IMR-90 (cell line): ENCODE data around the gene MAP2K5. TPM values are rescaled to one million over a fixed set of nuclear protein-coding genes. Genes with fewer than 3 reads are reported as not detected.

Source experiments
- ATAC-seq: fragments of 200-7000 bp; cut with Tn5 transposase; 2 replicates; pipeline ENCODE4 v1.9.1; 2020; ENCODE audit warnings: low read depth, mild to moderate bottlenecking, moderate library complexity
- BruUV-seq: library from RNA; stranded (reverse); fragments of 400-500 nt; replicated peaks from 2 replicates; lab custom pipeline; 2021; lab: Mats Ljungman, UMichigan
- CTCF ChIA-PET: fragments of 300-600 bp; formaldehyde crosslinking; extraction: SDS; loops from one replicate; lab custom pipeline; 2021; ENCODE audit warnings: antibody characterized with exemption; lab: Yijun Ruan, JAX
- POLR2A ChIA-PET: fragments of 300-600 bp; sonication (Branson Sonifier 250); formaldehyde crosslinking; loops from one replicate; lab custom pipeline; 2022; ENCODE audit warnings: antibody characterized with exemption; ENCODE audit not compliant: unreplicated experiment; lab: Charles Lee
- DNase-seq: peaks from one replicate; pipeline ENCODE4 v3.0.0; 2013
- H2AFZ ChIP-seq: replicated peaks from 2 replicates; pipeline ENCODE3; 2013; ENCODE audit warnings: low read length, mild to moderate bottlenecking; ENCODE audit not compliant: poor library complexity
- H2AK5ac ChIP-seq: 2 replicates; pipeline ENCODE4 v1.6.1; 2013; ENCODE audit warnings: low read depth, low read length, inconsistent platforms
- H2AK9ac ChIP-seq: replicated peaks from 2 replicates; pipeline ENCODE3; 2013; ENCODE audit warnings: mild to moderate bottlenecking, low read depth, low read length, moderate library complexity; ENCODE audit not compliant: poor library complexity
- H2BK120ac ChIP-seq: 2 replicates; pipeline ENCODE4 v1.6.1; 2013; ENCODE audit warnings: low read depth, low read length, inconsistent platforms
- H2BK15ac ChIP-seq: 3 replicates; pipeline ENCODE4 v1.6.1; 2013; ENCODE audit warnings: low read depth, low read length, inconsistent platforms
- H2BK20ac ChIP-seq: 2 replicates; pipeline ENCODE4 v1.6.1; 2013; ENCODE audit warnings: low read depth, mild to moderate bottlenecking, inconsistent platforms, low read length, moderate library complexity
- H2BK5ac ChIP-seq: 2 replicates; pipeline ENCODE4 v1.6.1; 2013; ENCODE audit warnings: mild to moderate bottlenecking, low read depth, low read length, inconsistent platforms; ENCODE audit not compliant: poor library complexity, severe bottlenecking
- H3K14ac ChIP-seq: replicated peaks from 2 replicates; pipeline ENCODE4 v1.6.1; 2013; ENCODE audit warnings: low read depth, low read length, inconsistent platforms
- H3K18ac ChIP-seq: 2 replicates; pipeline ENCODE4 v1.6.1; 2013; ENCODE audit warnings: low read depth, low read length, control low read depth
- H3K23ac ChIP-seq: 2 replicates; pipeline ENCODE4 v1.6.1; 2013; ENCODE audit warnings: low read depth, low read length, inconsistent platforms
- H3K27ac ChIP-seq: 2 replicates; pipeline ENCODE4 v1.5.1; 2013; ENCODE audit warnings: mild to moderate bottlenecking, control low read depth, low read length; ENCODE audit not compliant: insufficient read depth
- H3K27me3 ChIP-seq: 2 replicates; pipeline ENCODE4 v1.6.1; 2013; ENCODE audit warnings: low read length; ENCODE audit not compliant: control insufficient read depth, insufficient read depth
- H3K36me3 ChIP-seq: 2 replicates; pipeline ENCODE4 v1.6.1; 2013; ENCODE audit warnings: low read length, mixed read lengths; ENCODE audit not compliant: control insufficient read depth, insufficient read depth
- H3K4ac ChIP-seq: 2 replicates; pipeline ENCODE4 v1.6.1; 2013; ENCODE audit warnings: low read depth, low read length, inconsistent platforms
- H3K4me1 ChIP-seq: 2 replicates; pipeline ENCODE4 v1.6.1; 2013; ENCODE audit warnings: low read length, mixed read lengths; ENCODE audit not compliant: control insufficient read depth, insufficient read depth
- H3K4me2 ChIP-seq: 2 replicates; pipeline ENCODE4 v1.6.1; 2013; ENCODE audit warnings: low read depth, mild to moderate bottlenecking, control low read depth, low read length, moderate library complexity
- H3K4me3 ChIP-seq: 2 replicates; pipeline ENCODE4 v1.5.1; 2013; ENCODE audit warnings: low read depth, mild to moderate bottlenecking, control low read depth, low read length, moderate library complexity; ENCODE audit not compliant: insufficient read depth
- H3K56ac ChIP-seq: 2 replicates; pipeline ENCODE4 v1.6.1; 2013; ENCODE audit warnings: low read length, inconsistent platforms; ENCODE audit not compliant: insufficient read depth; ENCODE audit errors: extremely low read depth
- H3K79me1 ChIP-seq, 2 experiments: 2 replicates each; pipeline ENCODE4 v1.6.1; 2013; ENCODE audit warnings: low read length in 2 of 2, inconsistent platforms in 1 of 2, low read depth in 1 of 2
- H3K9ac ChIP-seq: 2 replicates; pipeline ENCODE4 v1.6.1; 2013; ENCODE audit warnings: low read depth, low read length, control low read depth
- H3K9me1 ChIP-seq: 2 replicates; pipeline ENCODE4 v1.6.1; 2013; ENCODE audit warnings: low read length, inconsistent platforms; ENCODE audit not compliant: insufficient read depth
- H3K9me3 ChIP-seq: 2 replicates; pipeline ENCODE4 v1.6.1; 2013; ENCODE audit warnings: low read length; ENCODE audit not compliant: control insufficient read depth, insufficient read depth
- H4K20me1 ChIP-seq: 2 replicates; pipeline ENCODE4 v1.6.1; 2013; ENCODE audit warnings: low read length, inconsistent platforms; ENCODE audit not compliant: insufficient read depth
- H4K5ac ChIP-seq: 2 replicates; pipeline ENCODE4 v1.6.1; 2013; ENCODE audit warnings: mild to moderate bottlenecking, low read depth, low read length, control low read depth
- H4K8ac ChIP-seq, 2 experiments: 2 replicates each; pipeline ENCODE4 v1.6.1; 2013; ENCODE audit warnings: low read depth in 2 of 2, low read length in 2 of 2, control low read depth in 1 of 2, inconsistent platforms in 1 of 2
- H4K91ac ChIP-seq: 2 replicates; pipeline ENCODE4 v1.6.1; 2013; ENCODE audit warnings: low read depth, low read length, inconsistent platforms; ENCODE audit not compliant: insufficient read depth
- BHLHE40 ChIP-seq: fragments of 150-350 bp; IDR thresholded peaks from 2 replicates; pipeline ENCODE4 v1.6.1; 2016; ENCODE audit warnings: mild to moderate bottlenecking, low read depth, low read length
- CEBPB ChIP-seq: IDR thresholded peaks from 2 replicates; pipeline ENCODE4 v1.6.1; 2012; ENCODE audit warnings: low read depth, low read length, improper control_type of control experiment
- CHD1 ChIP-seq: IDR thresholded peaks from 2 replicates; pipeline ENCODE4 v1.6.1; 2012; ENCODE audit warnings: low read depth, low read length, improper control_type of control experiment
- MAFK ChIP-seq: IDR thresholded peaks from 2 replicates; pipeline ENCODE4 v1.6.1; 2012; ENCODE audit warnings: low read depth, low read length, improper control_type of control experiment
- MAZ ChIP-seq: IDR thresholded peaks from 2 replicates; pipeline ENCODE4 v1.6.1; 2012; ENCODE audit warnings: low read depth, mild to moderate bottlenecking, low read length, improper control_type of control experiment, moderate library complexity, borderline replicate concordance
- NFE2L2 ChIP-seq: fragments of 150-350 bp; IDR thresholded peaks from 2 replicates; pipeline ENCODE4 v1.6.1; 2016; ENCODE audit warnings: low read depth, mild to moderate bottlenecking, low read length
- RAD21 ChIP-seq: IDR thresholded peaks from 2 replicates; pipeline ENCODE4 v1.6.1; 2012; ENCODE audit warnings: low read length, improper control_type of control experiment
- SMC3 ChIP-seq: fragments of 150-350 bp; IDR thresholded peaks from 2 replicates; pipeline ENCODE4 v1.6.1; 2016; ENCODE audit warnings: low read depth, mild to moderate bottlenecking, antibody characterized with exemption, low read length, moderate library complexity
- WGBS, 2 experiments: methylation state at CpG; one replicate each; pipeline versions ENCODE4 v1.1.5 to v1.1.7; 2013; ENCODE audit warnings: missing lambda C conversion rate in 2 of 2; ENCODE audit not compliant: insufficient read length in 1 of 2; ENCODE audit errors: extremely low coverage in 2 of 2; 5-methylcytosine and 5-hydroxymethylcytosine counted together
- dilution Hi-C: fragments of 300-500 bp; cut with HindIII; formaldehyde crosslinking; loops from one replicate; pipeline ENCODE4 v1.14.3; 2018; ENCODE audit warnings: low sequenced_read_pairs; ENCODE audit not compliant: unreplicated experiment
- in situ Hi-C: fragments of 300-500 bp; cut with MboI; formaldehyde crosslinking; loops from 3 replicates; pipeline ENCODE4 v1.14.3; 2019; ENCODE audit warnings: low sequenced_read_pairs, inconsistent platforms, mixed read lengths
- intact Hi-C: fragments of 100-400 bp; cut with micrococcal nuclease; formaldehyde crosslinking; loops from 2 replicates; pipeline ENCODE4 v1.10.0; 2022
- polyA plus RNA-seq, 3 experiments: library from polyadenylated mRNA; depleted of rRNA; stranded (reverse); fragments of >200 nt; gene quantifications; 2 replicates each; pipeline ENCODE4 v1.2.3, GENCODE V29; 2012; ENCODE audit warnings: low replicate concordance in 1 of 3
- total RNA-seq: library from RNA; depleted of rRNA; stranded (reverse); fragments of >200 nt; gene quantifications from 2 replicates; pipeline ENCODE4 v1.2.3, GENCODE V29; 2012
- TF ChIP-seq, protein P1 (sequence below): conservative IDR thresholded peaks from 2 replicates; pipeline ENCODE4 v1.5.1; 2012; ENCODE audit warnings: mild to moderate bottlenecking, low read depth, low read length, improper control_type of control experiment

The MAP2K5 gene
- total and polyA plus RNA-seq, 2 of the 4 experiments (the other 2 are of a cell fraction): 1.6 to 6.1 TPM

DNA sequence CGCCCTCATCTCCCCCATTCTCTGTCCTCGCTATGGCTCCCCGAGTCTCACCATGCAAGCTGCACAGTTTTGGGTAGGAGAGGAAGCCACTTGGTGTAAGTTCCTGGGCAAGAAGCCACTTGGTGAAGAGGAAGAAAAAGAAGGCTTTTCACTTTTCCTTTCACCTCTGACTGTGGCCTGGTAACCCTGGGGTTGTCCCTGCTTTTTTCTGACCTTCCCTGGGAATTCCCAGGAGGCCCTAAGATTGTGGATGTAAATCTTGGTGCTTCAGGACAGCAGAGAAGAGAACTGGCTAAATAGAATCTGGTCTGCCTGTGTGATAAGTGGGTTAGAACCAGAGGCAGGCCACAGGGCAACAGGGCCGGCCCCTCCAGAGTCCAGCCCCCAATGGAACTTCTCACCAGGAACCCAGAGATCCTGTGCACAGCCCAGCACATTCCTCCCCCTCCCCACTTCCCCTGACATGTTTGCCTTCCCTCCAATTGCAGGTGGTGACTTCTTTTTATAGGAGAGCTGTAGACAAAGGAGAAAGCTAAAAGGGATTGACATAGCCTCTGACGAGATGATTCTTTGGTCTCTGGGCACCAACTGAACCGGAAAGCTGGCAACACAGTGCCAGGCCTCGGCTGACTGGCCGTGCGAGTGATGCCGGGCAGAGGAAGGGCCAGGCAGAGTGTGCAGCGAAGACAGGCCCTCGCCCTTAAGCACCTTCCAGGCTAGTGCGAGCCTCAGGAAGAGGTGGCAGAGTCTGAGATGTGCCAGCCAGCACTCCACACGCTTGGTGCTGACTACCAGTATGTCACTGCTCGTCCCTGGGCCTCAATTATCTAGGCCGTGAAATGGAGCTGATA lies 263.4 kb downstream of the MAP2K5 start:
- POLR2A ChIA-PET: no interaction called here
- H2AK5ac ChIP-seq: no peak overlapping the region
- in situ Hi-C loops: no loop called here

More for the DNA sequence above, 263.4 kb downstream of the MAP2K5 start:
- Histone ChIP-seq H2AK9ac (no peak overlapping the region), H3K27me3 (no peaks in the 10 kb centered on the region), H4K8ac (no peak overlapping the region), H3K36me3 (peaks cover 2% of the 10 kb centered on the region; the same call in 1 of the 2 replicates), H3K4me3 (no peak overlapping the region), H4K20me1 (0 out of 2 replicates have a peak, but pooled peaks cover 7% of the 10 kb centered on the region), H3K18ac (no peak overlapping the region), H3K79me1 (no peaks in the 10 kb centered on the region; a peak in 1 of 4 replicates), H3K14ac (no peak overlapping the region), H3K56ac (no peak overlapping the region), H3K9ac (no peak overlapping the region), H2AFZ (no peak overlapping the region), H3K4me1 (no peaks in the 10 kb centered on the region), H4K5ac (no peak overlapping the region), H3K9me3 (no peaks in the 10 kb centered on the region), H2BK15ac (no peak overlapping the region), H3K9me1 (peaks cover 5% of the 10 kb centered on the region; the same call in 1 of the 2 replicates), H3K4ac (no peak overlapping the region), H2BK20ac (no peak overlapping the region), H3K4me2 (no peak overlapping the region), H2BK5ac (no peak overlapping the region), H3K23ac (no peak overlapping the region), H2BK120ac (no peak overlapping the region), H4K91ac (no peak overlapping the region), H3K27ac (no peak overlapping the region)
- ATAC-seq (no peak), DNase-seq (no peak)
- CTCF ChIA-PET: no interaction called here
- intact Hi-C loops (no loop called here), dilution Hi-C loops (no loop called here)
- WGBS, 2 experiments: 81% methylated on average over 5 of the region's 16 CpGs; no CpG with 5 or more reads in 1 of the 2 experiments
- BruUV-seq: no TSS peak
- TF ChIP-seq, protein P1, sequence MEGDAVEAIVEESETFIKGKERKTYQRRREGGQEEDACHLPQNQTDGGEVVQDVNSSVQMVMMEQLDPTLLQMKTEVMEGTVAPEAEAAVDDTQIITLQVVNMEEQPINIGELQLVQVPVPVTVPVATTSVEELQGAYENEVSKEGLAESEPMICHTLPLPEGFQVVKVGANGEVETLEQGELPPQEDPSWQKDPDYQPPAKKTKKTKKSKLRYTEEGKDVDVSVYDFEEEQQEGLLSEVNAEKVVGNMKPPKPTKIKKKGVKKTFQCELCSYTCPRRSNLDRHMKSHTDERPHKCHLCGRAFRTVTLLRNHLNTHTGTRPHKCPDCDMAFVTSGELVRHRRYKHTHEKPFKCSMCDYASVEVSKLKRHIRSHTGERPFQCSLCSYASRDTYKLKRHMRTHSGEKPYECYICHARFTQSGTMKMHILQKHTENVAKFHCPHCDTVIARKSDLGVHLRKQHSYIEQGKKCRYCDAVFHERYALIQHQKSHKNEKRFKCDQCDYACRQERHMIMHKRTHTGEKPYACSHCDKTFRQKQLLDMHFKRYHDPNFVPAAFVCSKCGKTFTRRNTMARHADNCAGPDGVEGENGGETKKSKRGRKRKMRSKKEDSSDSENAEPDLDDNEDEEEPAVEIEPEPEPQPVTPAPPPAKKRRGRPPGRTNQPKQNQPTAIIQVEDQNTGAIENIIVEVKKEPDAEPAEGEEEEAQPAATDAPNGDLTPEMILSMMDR: no peak
- no peak for TF ChIP-seq CHD1
- TF ChIP-seq CEBPB: no peak
- TF ChIP-seq SMC3: no peak
- no peak for TF ChIP-seq BHLHE40
- no peak for TF ChIP-seq MAZ
- no peak for TF ChIP-seq NFE2L2
- no peak for TF ChIP-seq RAD21
- no peak for TF ChIP-seq MAFK
